H1 (cell line): ENCODE data around the gene ZFR. TPM values are rescaled to one million over a fixed set of nuclear protein-coding genes. Genes with fewer than 3 reads are reported as not detected.

Experiments
- CTCF ChIA-PET: fragments of 300-600 bp; sonication (Branson Sonifier 250); formaldehyde crosslinking; loops from one replicate; lab custom pipeline; 2021; ENCODE audit not compliant: partially characterized antibody; lab: Charles Lee
- POLR2A ChIA-PET: fragments of 300-600 bp; sonication (Branson Sonifier 250); formaldehyde crosslinking; loops from one replicate; lab custom pipeline; 2021; ENCODE audit warnings: inconsistent platforms; ENCODE audit not compliant: partially characterized antibody; lab: Charles Lee
- DNase-seq, 2 experiments: peaks; one replicate each; pipeline versions ENCODE4 v3.0.0 to v3.0.0-alpha.2; 2010 to 2022; ENCODE audit warnings: low spot score in 2 of 2, low read depth in 1 of 2, mixed read lengths in 1 of 2
- FAIRE-seq: peaks from 2 replicates; lab custom pipeline; 2011; peaks lifted over from hg19 to GRCh38; lab: Jason Lieb, UNC
- H2AFZ ChIP-seq: 2 replicates; pipeline ENCODE4 v1.8.1; 2012; ENCODE audit warnings: low read length, inconsistent platforms
- H2AK5ac ChIP-seq: 2 replicates; pipeline ENCODE4 v1.6.1; 2013; ENCODE audit warnings: low read depth, low read length
- H2BK120ac ChIP-seq: replicated peaks from 2 replicates; pipeline ENCODE3; 2013; ENCODE audit warnings: low read depth, low read length, inconsistent platforms
- H2BK12ac ChIP-seq: 2 replicates; pipeline ENCODE4 v1.6.1; 2013; ENCODE audit warnings: low read depth, low read length
- H2BK15ac ChIP-seq: 2 replicates; pipeline ENCODE4 v1.6.1; 2013; ENCODE audit warnings: low read length
- H2BK20ac ChIP-seq: 2 replicates; pipeline ENCODE4 v1.6.1; 2013; ENCODE audit warnings: low read length
- H2BK5ac ChIP-seq: 2 replicates; pipeline ENCODE4 v1.6.1; 2013; ENCODE audit warnings: low read depth, low read length
- H3K14ac ChIP-seq: 2 replicates; pipeline ENCODE4 v1.6.1; 2013; ENCODE audit warnings: inconsistent platforms; ENCODE audit not compliant: insufficient read length
- H3K18ac ChIP-seq: 2 replicates; pipeline ENCODE4 v1.6.1; 2013; ENCODE audit warnings: low read length; ENCODE audit errors: extremely low read depth
- H3K23ac ChIP-seq: 2 replicates; pipeline ENCODE4 v1.6.1; 2013; ENCODE audit warnings: inconsistent platforms; ENCODE audit not compliant: insufficient read length
- H3K23me2 ChIP-seq: 2 replicates; pipeline ENCODE4 v1.6.1; 2013; ENCODE audit warnings: low read depth, low read length
- H3K27ac ChIP-seq: 2 replicates; pipeline ENCODE4 v1.6.1; 2011; ENCODE audit warnings: low read depth, low read length, inconsistent platforms
- H3K27me3 ChIP-seq, 4 experiments: replicated peaks in 1 of 4; 1 replicate in 1 of 4; 2 replicates in 3 of 4; pipeline versions ENCODE4 v1.6.1 to v1.8.1; 2011 to 2013; ENCODE audit warnings: low read length in 3 of 4, mild to moderate bottlenecking in 3 of 4, inconsistent platforms in 2 of 4, mixed read lengths in 2 of 4, moderate library complexity in 1 of 4; ENCODE audit not compliant: control insufficient read depth in 3 of 4, insufficient read depth in 3 of 4; ENCODE audit errors: extremely low read depth in 1 of 4
- H3K36me3 ChIP-seq, 4 experiments: 2 replicates each; pipeline versions ENCODE4 v1.6.1 to v1.8.1; 2011 to 2013; ENCODE audit warnings: mild to moderate bottlenecking in 4 of 4, low read length in 3 of 4, moderate library complexity in 2 of 4, control low read depth in 1 of 4, inconsistent platforms in 1 of 4; ENCODE audit not compliant: insufficient read depth in 4 of 4, control insufficient read depth in 2 of 4
- H3K4ac ChIP-seq: replicated peaks from 2 replicates; pipeline ENCODE3; 2013; ENCODE audit warnings: low read length, low read depth, mixed read lengths, inconsistent platforms; ENCODE audit not compliant: insufficient read length
- H3K4me1 ChIP-seq, 4 experiments: replicated peaks in 1 of 4; 1 replicate in 1 of 4; 2 replicates in 3 of 4; pipeline versions ENCODE4 v1.6.1 to v1.8.1; 2011 to 2013; ENCODE audit warnings: low read length in 3 of 4, inconsistent platforms in 2 of 4, mixed read lengths in 1 of 4; ENCODE audit not compliant: insufficient read depth in 4 of 4, control insufficient read depth in 3 of 4
- H3K4me2 ChIP-seq, 2 experiments: 2 replicates each; pipeline versions ENCODE4 v1.6.1 to v1.8.1; 2011 to 2013; ENCODE audit warnings: low read depth in 2 of 2, low read length in 2 of 2, control low read depth in 1 of 2, inconsistent platforms in 1 of 2, mild to moderate bottlenecking in 1 of 2; ENCODE audit not compliant: insufficient read depth in 1 of 2
- H3K4me3 ChIP-seq, 4 experiments: fragments of 200-600, 300-600 bp in 1 of 4; sonication (generic), shearing (Covaris generic), sonication (Bioruptor Twin) in 1 of 4; 2 replicates each; pipeline versions ENCODE4 v1.5.1 to v1.8.1; 2011 to 2016; ENCODE audit warnings: low read length in 4 of 4, low read depth in 3 of 4, control low read depth in 2 of 4, inconsistent platforms in 2 of 4, mild to moderate bottlenecking in 2 of 4, mixed read lengths in 1 of 4, moderate library complexity in 1 of 4; ENCODE audit not compliant: insufficient read depth in 2 of 4; ENCODE audit errors: extremely low read depth in 1 of 4
- H3K56ac ChIP-seq: replicated peaks from 2 replicates; pipeline ENCODE3; 2013; ENCODE audit warnings: low read depth, mild to moderate bottlenecking, mixed read lengths, low read length, inconsistent platforms; ENCODE audit not compliant: insufficient read length
- H3K79me1 ChIP-seq: 2 replicates; pipeline ENCODE4 v1.6.1; 2013; ENCODE audit warnings: low read depth, low read length, control low read depth
- H3K79me2 ChIP-seq, 2 experiments: 2 replicates each; pipeline versions ENCODE4 v1.6.1 to v1.8.1; 2012 to 2013; ENCODE audit warnings: low read length in 2 of 2, mild to moderate bottlenecking in 2 of 2, inconsistent platforms in 1 of 2; ENCODE audit not compliant: insufficient read depth in 2 of 2, control insufficient read depth in 1 of 2
- H3K9ac ChIP-seq, 4 experiments: replicated peaks in 1 of 4; 1 replicate in 1 of 4; 2 replicates in 3 of 4; pipeline versions ENCODE4 v1.6.1 to v1.8.1; 2011 to 2013; ENCODE audit warnings: low read depth in 3 of 4, low read length in 3 of 4, control low read depth in 2 of 4, mild to moderate bottlenecking in 2 of 4, moderate library complexity in 2 of 4, inconsistent platforms in 1 of 4; ENCODE audit errors: extremely low read depth in 1 of 4
- H3K9me3 ChIP-seq, 2 experiments: 2 replicates each; pipeline versions ENCODE4 v1.6.1 to v1.8.1; 2012 to 2013; ENCODE audit warnings: mild to moderate bottlenecking in 2 of 2, moderate library complexity in 2 of 2, control low read depth in 1 of 2, inconsistent platforms in 1 of 2, low read depth in 1 of 2, low read length in 1 of 2, mixed read lengths in 1 of 2; ENCODE audit not compliant: insufficient read depth in 2 of 2
- H4K20me1 ChIP-seq, 2 experiments: replicated peaks in 1 of 2; 2 replicates each; pipeline versions ENCODE3 to v1.8.1; 2011 to 2013; ENCODE audit warnings: inconsistent platforms in 2 of 2, low read length in 2 of 2, mild to moderate bottlenecking in 1 of 2; ENCODE audit not compliant: insufficient read depth in 2 of 2, control insufficient read depth in 1 of 2
- H4K5ac ChIP-seq: 2 replicates; pipeline ENCODE4 v1.6.1; 2013; ENCODE audit warnings: low read length, low read depth, mixed read lengths, inconsistent platforms; ENCODE audit not compliant: insufficient read length
- H4K8ac ChIP-seq: 2 replicates; pipeline ENCODE4 v1.8.0; 2013; ENCODE audit warnings: mild to moderate bottlenecking, moderate library complexity, low read length, inconsistent platforms; ENCODE audit not compliant: insufficient read depth; ENCODE audit errors: extremely low read depth
- H4K91ac ChIP-seq: replicated peaks from 2 replicates; pipeline ENCODE3; 2013; ENCODE audit warnings: low read length, mixed read lengths, inconsistent platforms; ENCODE audit not compliant: insufficient read length
- ASH2L ChIP-seq: fragments of 200-600, 300-600 bp; sonication (generic); IDR thresholded peaks from one replicate; pipeline ENCODE4 v1.7.1; 2017; ENCODE audit warnings: low read length
- CHD1 ChIP-seq: IDR thresholded peaks from 2 replicates; pipeline ENCODE4 v1.6.1; 2012; ENCODE audit warnings: low read depth, low read length, improper control_type of control experiment
- EGR1 ChIP-seq: IDR thresholded peaks from 2 replicates; pipeline ENCODE4 v1.6.1; 2011; ENCODE audit warnings: low read depth, low read length, borderline replicate concordance
- GABPA ChIP-seq: IDR thresholded peaks from 2 replicates; pipeline ENCODE4 v1.6.1; 2011; ENCODE audit warnings: mild to moderate bottlenecking, low read length, moderate library complexity, borderline replicate concordance; ENCODE audit not compliant: insufficient read depth
- JUN ChIP-seq: IDR thresholded peaks from 2 replicates; pipeline ENCODE4 v1.6.1; 2011; ENCODE audit warnings: low read depth, mild to moderate bottlenecking, improper control_type of control experiment, low read length
- KDM1A ChIP-seq: fragments of 200-600, 300-600 bp; sonication (generic); IDR thresholded peaks from 2 replicates; pipeline ENCODE4 v1.7.1; 2016; ENCODE audit warnings: mild to moderate bottlenecking, low read length, borderline replicate concordance
- KDM4A ChIP-seq: IDR thresholded peaks from one replicate; pipeline ENCODE4 v1.7.1; 2012; ENCODE audit warnings: low read depth, mild to moderate bottlenecking, moderate library complexity, low read length, inconsistent platforms; ENCODE audit not compliant: severe bottlenecking
- NANOG ChIP-seq: IDR thresholded peaks from 2 replicates; pipeline ENCODE4 v1.6.1; 2011; ENCODE audit warnings: low read length, low read depth, mild to moderate bottlenecking, inconsistent platforms; ENCODE audit not compliant: insufficient read depth, poor library complexity, severe bottlenecking
- PHF8 ChIP-seq: fragments of 200-600 bp; sonication (generic); conservative IDR thresholded peaks from 2 replicates; pipeline ENCODE4 v1.7.1; 2012; ENCODE audit warnings: low read depth, mild to moderate bottlenecking, inconsistent platforms, low read length, moderate library complexity
- POLR2AphosphoS5 ChIP-seq: IDR thresholded peaks from 2 replicates; pipeline ENCODE4 v1.6.1; 2011; ENCODE audit warnings: low read depth, low read length
- RBBP5 ChIP-seq: IDR thresholded peaks from 2 replicates; pipeline ENCODE4 v1.7.1; 2012; ENCODE audit warnings: low read depth, mild to moderate bottlenecking, inconsistent platforms, low read length, moderate library complexity, borderline replicate concordance
- SIN3A ChIP-seq, 2 experiments: IDR thresholded peaks in 1 of 2; conservative IDR thresholded peaks in 1 of 2; 2 replicates each; pipeline ENCODE4 v1.6.1; 2011 to 2012; ENCODE audit warnings: low read length in 2 of 2, improper control_type of control experiment in 1 of 2, low read depth in 1 of 2, mild to moderate bottlenecking in 1 of 2
- TAF1 ChIP-seq: IDR thresholded peaks from 2 replicates; pipeline ENCODE4 v1.6.1; 2011; ENCODE audit warnings: mild to moderate bottlenecking, low read depth, low read length
- TAF7 ChIP-seq: optimal IDR thresholded peaks from 2 replicates; pipeline ENCODE3; 2011; ENCODE audit warnings: low read depth, mild to moderate bottlenecking, inconsistent platforms, low read length, moderate library complexity, borderline replicate concordance
- YY1 ChIP-seq: IDR thresholded peaks from 2 replicates; pipeline ENCODE4 v1.6.1; 2011; ENCODE audit warnings: low read depth, mild to moderate bottlenecking, low read length
- WGBS, 2 experiments: shearing (Covaris generic) in 1 of 2; methylation state at CpG; one replicate each; pipeline versions ENCODE4 v1.1.6 to v1.1.7; 2013 to 2015; ENCODE audit warnings: low lambda C conversion rate in 2 of 2, mixed read lengths in 2 of 2, inconsistent platforms in 1 of 2, low coverage in 1 of 2, missing lambda C conversion rate in 1 of 2; ENCODE audit not compliant: insufficient replicate concordance in 2 of 2, insufficient coverage in 1 of 2, insufficient read length in 1 of 2; ENCODE audit errors: extremely low coverage in 1 of 2, missing lambda C conversion rate in 1 of 2; 5-methylcytosine and 5-hydroxymethylcytosine counted together
- polyA plus RNA-seq, 7 experiments: library from polyadenylated mRNA; depleted of rRNA in 3 of 7; stranded (reverse) in 5 of 7; unstranded in 2 of 7; fragments of >200 nt in 5 of 7; fragments of 200-250 nt in 2 of 7; gene quantifications; 1 replicate in 5 of 7; 2 replicates in 1 of 7; 4 replicates in 1 of 7; pipeline versions ENCODE4 v1.2.1 to v1.2.3, GENCODE V29; 2011 to 2013; ENCODE audit warnings: missing spikeins in 2 of 7, mixed read lengths in 2 of 7
- total RNA-seq: library from RNA; stranded (reverse); fragmentation: NEBNext Ultra II Directional; extraction: Animal tissue kit (Norgen Biotek cat#: 25700); gene quantifications from 2 replicates; pipeline ENCODE4 v1.2.1, GENCODE V29; 2021

Gene ZFR
- total and polyA plus RNA-seq, 2 of the 8 experiments (the other 6 are each of a cell fraction or from before 2014, with no cell fraction given): 68.8 to 92.7 TPM

- no peak overlapping the region for H4K5ac ChIP-seq
- H3K4me2 ChIP-seq: no peak overlapping the region
- H2BK120ac ChIP-seq: no peak overlapping the region
- no peak overlapping the region for H4K8ac ChIP-seq
- no peak overlapping the region for H3K14ac ChIP-seq
- no peak overlapping the region for H2BK15ac ChIP-seq
- no peak overlapping the region for H3K4ac ChIP-seq
- FAIRE-seq (no peak), DNase-seq (no peak)
- no peak overlapping the region for H3K56ac ChIP-seq
- H3K36me3 ChIP-seq: no peaks in the 10 kb centered on the region
- H2AFZ ChIP-seq: no peak overlapping the region
- ChIA-PET CTCF (interaction anchor here (0.6 to 1.4 kb wide), 2 partner anchors 78 to 110 kb away, joined by 3 read pairs; no protein-coding TSS in a partner anchor), POLR2A (no interaction called here)
- H4K91ac ChIP-seq: no peak overlapping the region
- no peak overlapping the region for H3K4me3 ChIP-seq
- no peaks in the 10 kb centered on the region for H3K27me3 ChIP-seq
- no peak overlapping the region for H2BK5ac ChIP-seq
- H2AK5ac ChIP-seq: no peak overlapping the region
- peaks cover 50 to 52% of the 10 kb centered on the region in 2 experiments for H3K9me3 ChIP-seq
- H3K79me2 ChIP-seq: no peaks in the 10 kb centered on the region
- no peak overlapping the region for H3K9ac ChIP-seq
- 72% methylated on average over 4 of the region's 4 CpGs; no CpG with 5 or more reads in 1 of the 2 experiments for WGBS, 2 experiments
- H3K23me2 ChIP-seq: no peaks in the 10 kb centered on the region
- H3K23ac ChIP-seq: no peak overlapping the region
- no peak overlapping the region for H2BK12ac ChIP-seq
- H2BK20ac ChIP-seq: no peak overlapping the region
- no peaks in the 10 kb centered on the region for H4K20me1 ChIP-seq
- H3K18ac ChIP-seq: no peak overlapping the region
- H3K4me1 ChIP-seq: no peaks in the 10 kb centered on the region
- H3K27ac ChIP-seq: no peak overlapping the region
- H3K79me1 ChIP-seq: no peaks in the 10 kb centered on the region
- TF ChIP-seq ASH2L: no peak
- TF ChIP-seq POLR2AphosphoS5: no peak
- no peak for TF ChIP-seq TAF1
- no peak for TF ChIP-seq RBBP5
- TF ChIP-seq KDM4A: no peak
- no peak for TF ChIP-seq CHD1
- no peak for TF ChIP-seq EGR1
- TF ChIP-seq NANOG: no peak
- TF ChIP-seq TAF7: no peak
- TF ChIP-seq JUN: no peak
- no peak for TF ChIP-seq GABPA
- TF ChIP-seq YY1: no peak
- TF ChIP-seq SIN3A (conservative IDR thresholded peaks at IDR 0.05 in 1 of 2, IDR thresholded peaks at IDR 0.05 in 1 of 2; ENCODE audit: low read depth in 1 of 2, low read length in 2 of 2): no peak
- TF ChIP-seq KDM1A: no peak
- no peak for TF ChIP-seq PHF8
Observed at GRCh38 chr5:32342656-32343055, 101.9 kb downstream of the ZFR start.
